Amniotic stem cell (primary cell): ENCODE data around the gene MPO.

Experiments
- DNase-seq: peaks from one replicate; lab custom pipeline; 2025; lab: John Stamatoyannopoulos, UW

MPO gene

GRCh38 chr17:58280480-58281217 is at the start of gene MPO:
MPO (minus strand) TSS chr17:58280935; CDS start chr17:58280758, 177 bp downstream.
- DNase-seq = no peak

GRCh38 chr17:58329810-58330537 is 49.2 kb upstream of the MPO start:
- DNase-seq = no peak

GRCh38 chr17:58329035-58329809 is 48.5 kb upstream of the MPO start:
- no peak for DNase-seq

GRCh38 chr17:58328195-58329034 is 47.7 kb upstream of the MPO start, which contains the start of gene TSPOAP1:
TSPOAP1 (minus strand) TSS chr17:58328795; CDS start chr17:58327920, 875 bp downstream.
- no peak for DNase-seq

- no peak for DNase-seq
Measured at GRCh38 chr17:58327363-58328194, 46.8 kb upstream of the MPO start.

GRCh38 chr17:58326609-58327362 is 46.1 kb upstream of the MPO start:
- DNase-seq = no peak

GRCh38 chr17:58325976-58326468 is 45.3 kb upstream of the MPO start:
- DNase-seq = no peak

- no peak for DNase-seq
Measured at GRCh38 chr17:58325289-58325726, 44.6 kb upstream of the MPO start.

- no peak for DNase-seq
Measured at GRCh38 chr17:58324409-58325288, 43.9 kb upstream of the MPO start.

- DNase-seq = no peak
Measured at GRCh38 chr17:58324056-58324408, 43.3 kb upstream of the MPO start.

GRCh38 chr17:58323366-58324055 is 42.8 kb upstream of the MPO start:
- DNase-seq = no peak

- DNase-seq = no peak
Measured at GRCh38 chr17:58322581-58323185, 41.9 kb upstream of the MPO start.

GRCh38 chr17:58321571-58322525 is 41.1 kb upstream of the MPO start:
- DNase-seq = no peak

- no peak for DNase-seq
Measured at GRCh38 chr17:58320570-58321323, 40.0 kb upstream of the MPO start.

- no peak for DNase-seq
Measured at GRCh38 chr17:58320163-58320558, 39.4 kb upstream of the MPO start.
